ENCODE results near the gene DCAF15.

GRCh38 chr19:13935765-13936510 is 16.4 kb upstream of the DCAF15 start:
- TF ChIP-seq EP300 (IDR thresholded peaks at IDR 0.05; ENCODE audit: borderline replicate concordance) (no peak), CEBPB (IDR thresholded peaks at IDR 0.05) (no peak), REST (IDR thresholded peaks at IDR 0.05; ENCODE audit: low read depth) (no peak), MAX (IDR thresholded peaks at IDR 0.05) (no peak)
